Heart left ventricle (tissue), 13 donors: Measurements from ENCODE around the gene NOTCH3.

Source experiments
- POLR2A ChIP-seq, 2 donors: fragments of 450-650 bp; IDR thresholded peaks; one replicate each; pipeline ENCODE4 v1.6.1; 2017; ENCODE audit warnings: antibody characterized with exemption in 2 of 2, mild to moderate bottlenecking in 2 of 2, moderate library complexity in 2 of 2
- TF ChIP-seq, protein P1 (sequence below), 12 donors: fragments of 200-600 bp; sonication (generic) in 4 of 12; IDR thresholded peaks; one replicate each; pipeline versions ENCODE4 v1.5.0 to v1.8.0; 2018 to 2022; ENCODE audit warnings: antibody characterized with exemption in 12 of 12, mild to moderate bottlenecking in 5 of 12
- donor health status: ischemic (EF 13 %, LVEDD 7.1; RV severe dilation, severe dysfunction).
- donor health status: DM: no; HTN: yes; CAD: no.
- donor health status: DM: no; HTN: no; CAD: no.
- donor health status: ischemic (EF 25% LVEDD 6.9; RV normal size, moderate dysfunction).
- donor health status: ischemic (EF 25% LVEDD 5.7; RV mildly dilated, moderate dysfunction).
- donor health status: ischemic (EF 35%, LVEDD 5.7; RV mildly dilated, moderate dysfunction).
- donor health status: nonischemic (EF 11% LVEDD 7.7; RV severe dilation, severe dysfunction).
- donor health status: DM: yes; HTN: yes; CAD: no.
- donor health status: PGD.
- donor health status: ischemic (EF 29% LVEDD 5.4; RV normal size, mild dysfunction).
- donor health status: nonischemic (EF 23%, LVEDD 6.1; RV moderate dilation, normal function).

GRCh38 chr19:15118248-15118647 lies 82.5 kb downstream of the NOTCH3 start:
- no peak for TF ChIP-seq POLR2A (IDR thresholded peaks at IDR 0.05)
- TF ChIP-seq, protein P1, sequence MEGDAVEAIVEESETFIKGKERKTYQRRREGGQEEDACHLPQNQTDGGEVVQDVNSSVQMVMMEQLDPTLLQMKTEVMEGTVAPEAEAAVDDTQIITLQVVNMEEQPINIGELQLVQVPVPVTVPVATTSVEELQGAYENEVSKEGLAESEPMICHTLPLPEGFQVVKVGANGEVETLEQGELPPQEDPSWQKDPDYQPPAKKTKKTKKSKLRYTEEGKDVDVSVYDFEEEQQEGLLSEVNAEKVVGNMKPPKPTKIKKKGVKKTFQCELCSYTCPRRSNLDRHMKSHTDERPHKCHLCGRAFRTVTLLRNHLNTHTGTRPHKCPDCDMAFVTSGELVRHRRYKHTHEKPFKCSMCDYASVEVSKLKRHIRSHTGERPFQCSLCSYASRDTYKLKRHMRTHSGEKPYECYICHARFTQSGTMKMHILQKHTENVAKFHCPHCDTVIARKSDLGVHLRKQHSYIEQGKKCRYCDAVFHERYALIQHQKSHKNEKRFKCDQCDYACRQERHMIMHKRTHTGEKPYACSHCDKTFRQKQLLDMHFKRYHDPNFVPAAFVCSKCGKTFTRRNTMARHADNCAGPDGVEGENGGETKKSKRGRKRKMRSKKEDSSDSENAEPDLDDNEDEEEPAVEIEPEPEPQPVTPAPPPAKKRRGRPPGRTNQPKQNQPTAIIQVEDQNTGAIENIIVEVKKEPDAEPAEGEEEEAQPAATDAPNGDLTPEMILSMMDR (IDR thresholded peaks at IDR 0.05): no peak
